Activated B cell treated with CpG ODN at 0.5 μM for 24 hours (primary cell): ENCODE data around the gene WBP2NL. TPM values are rescaled to one million over a fixed set of nuclear protein-coding genes. Genes with fewer than 3 reads are reported as not detected.

ENCODE experiments used
- ATAC-seq: fragments of 200-7000 bp; cut with Tn5 transposase; one replicate; pipeline ENCODE4 v1.10.0; 2021; ENCODE audit warnings: low read depth, mild to moderate bottlenecking, moderate library complexity
- CTCF ChIA-PET: fragments of 350-600 bp; sonication (Branson Sonifier 250); formaldehyde crosslinking; loops from one replicate; lab custom pipeline; 2021; ENCODE audit warnings: antibody characterized with exemption; lab: Charles Lee
- POLR2A ChIA-PET: fragments of 350-600 bp; sonication (Branson Sonifier 250); formaldehyde crosslinking; loops from one replicate; lab custom pipeline; 2021; ENCODE audit warnings: antibody characterized with exemption; lab: Charles Lee
- DNase-seq: peaks from one replicate; pipeline ENCODE4 v3.0.0; 2022
- H3K27ac Mint-ChIP-seq: one replicate; pipeline ENCODE4 v1.8.0; 2020; ENCODE audit warnings: mixed read lengths
- H3K27me3 Mint-ChIP-seq: one replicate; pipeline ENCODE4 v1.8.0; 2021; ENCODE audit warnings: mixed read lengths
- H3K36me3 Mint-ChIP-seq: one replicate; pipeline ENCODE4 v1.8.0; 2021; ENCODE audit warnings: low read depth, mixed read lengths
- H3K4me1 Mint-ChIP-seq: one replicate; pipeline ENCODE4 v1.8.0; 2021; ENCODE audit warnings: mixed read lengths
- H3K4me3 Mint-ChIP-seq: one replicate; pipeline ENCODE4 v1.8.0; 2020; ENCODE audit warnings: mild to moderate bottlenecking, mixed read lengths
- H3K9me3 Mint-ChIP-seq: one replicate; pipeline ENCODE4 v1.8.0; 2020; ENCODE audit warnings: mixed read lengths
- intact Hi-C: fragments of 100-400 bp; cut with micrococcal nuclease; formaldehyde crosslinking; loops from one replicate; pipeline ENCODE4 v1.15.1; 2024
- total RNA-seq: library from RNA; stranded (reverse); gene quantifications from 2 replicates; pipeline ENCODE4 v1.2.3, GENCODE V29; 2022
- TF ChIP-seq, protein P1 (sequence below): fragments of 200-600 bp; IDR thresholded peaks from one replicate; pipeline ENCODE4 v1.8.0; 2022; ENCODE audit warnings: antibody characterized with exemption, mild to moderate bottlenecking

Gene WBP2NL
- total RNA-seq, 1 donor from 2014 or later = 7.8 TPM

DNA sequence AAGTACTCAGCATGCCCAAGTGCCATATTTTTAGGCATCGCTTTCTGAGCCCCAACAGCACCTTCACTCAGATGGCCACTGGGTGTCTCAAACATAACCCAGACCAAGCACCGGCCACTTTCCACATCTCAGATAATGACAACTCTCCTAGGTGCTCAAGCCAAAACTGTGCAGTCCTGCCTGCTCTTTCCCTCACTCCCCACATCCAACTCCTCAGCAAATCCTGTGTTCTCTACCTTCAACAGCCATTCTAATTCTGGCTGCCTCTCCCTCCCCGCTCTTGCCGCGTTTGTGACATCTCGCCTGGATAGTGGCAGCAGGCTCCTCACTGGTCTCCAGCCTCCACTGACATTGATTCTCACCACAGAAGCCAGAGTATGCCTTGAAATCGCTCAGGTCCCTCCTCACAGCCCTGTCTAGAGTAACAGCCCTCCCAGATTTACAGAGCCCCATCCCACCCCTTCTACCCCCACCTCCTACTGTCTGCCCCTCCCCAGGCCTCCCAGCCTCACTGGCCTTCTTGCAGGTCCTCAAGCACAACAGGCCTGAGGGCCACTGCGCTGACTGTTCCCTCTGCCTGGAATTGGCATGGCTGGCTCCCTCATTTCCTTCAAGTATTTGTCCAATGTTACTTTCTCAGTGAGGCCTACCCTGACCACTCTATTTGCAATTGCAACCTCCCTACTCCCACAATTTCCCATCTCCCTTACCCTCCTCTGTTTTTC is 74.2 kb downstream of the WBP2NL start:
- Mint-ChIP-seq H3K36me3 (peaks cover 5% of the 10 kb centered on the region), H3K27me3 (no peaks in the 10 kb centered on the region), H3K9me3 (no peaks in the 10 kb centered on the region), H3K27ac (peak overlapping the region; percentile 18), H3K4me3 (peak overlapping the region; percentile 75), H3K4me1 (peaks cover 32% of the 10 kb centered on the region)
- ATAC-seq (no peak), DNase-seq (no peak)
- ChIA-PET POLR2A (interaction anchor here (0.5 kb wide), 1 partner anchor 784 kb away, joined by 3 read pairs; no protein-coding TSS in a partner anchor), CTCF (no interaction called here)
- intact Hi-C loops = loop anchor here (5.0 kb wide), 1 partner anchor 385 kb away; the partner anchor contains the start of gene SNU13
- TF ChIP-seq, protein P1, sequence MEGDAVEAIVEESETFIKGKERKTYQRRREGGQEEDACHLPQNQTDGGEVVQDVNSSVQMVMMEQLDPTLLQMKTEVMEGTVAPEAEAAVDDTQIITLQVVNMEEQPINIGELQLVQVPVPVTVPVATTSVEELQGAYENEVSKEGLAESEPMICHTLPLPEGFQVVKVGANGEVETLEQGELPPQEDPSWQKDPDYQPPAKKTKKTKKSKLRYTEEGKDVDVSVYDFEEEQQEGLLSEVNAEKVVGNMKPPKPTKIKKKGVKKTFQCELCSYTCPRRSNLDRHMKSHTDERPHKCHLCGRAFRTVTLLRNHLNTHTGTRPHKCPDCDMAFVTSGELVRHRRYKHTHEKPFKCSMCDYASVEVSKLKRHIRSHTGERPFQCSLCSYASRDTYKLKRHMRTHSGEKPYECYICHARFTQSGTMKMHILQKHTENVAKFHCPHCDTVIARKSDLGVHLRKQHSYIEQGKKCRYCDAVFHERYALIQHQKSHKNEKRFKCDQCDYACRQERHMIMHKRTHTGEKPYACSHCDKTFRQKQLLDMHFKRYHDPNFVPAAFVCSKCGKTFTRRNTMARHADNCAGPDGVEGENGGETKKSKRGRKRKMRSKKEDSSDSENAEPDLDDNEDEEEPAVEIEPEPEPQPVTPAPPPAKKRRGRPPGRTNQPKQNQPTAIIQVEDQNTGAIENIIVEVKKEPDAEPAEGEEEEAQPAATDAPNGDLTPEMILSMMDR = no peak

DNA sequence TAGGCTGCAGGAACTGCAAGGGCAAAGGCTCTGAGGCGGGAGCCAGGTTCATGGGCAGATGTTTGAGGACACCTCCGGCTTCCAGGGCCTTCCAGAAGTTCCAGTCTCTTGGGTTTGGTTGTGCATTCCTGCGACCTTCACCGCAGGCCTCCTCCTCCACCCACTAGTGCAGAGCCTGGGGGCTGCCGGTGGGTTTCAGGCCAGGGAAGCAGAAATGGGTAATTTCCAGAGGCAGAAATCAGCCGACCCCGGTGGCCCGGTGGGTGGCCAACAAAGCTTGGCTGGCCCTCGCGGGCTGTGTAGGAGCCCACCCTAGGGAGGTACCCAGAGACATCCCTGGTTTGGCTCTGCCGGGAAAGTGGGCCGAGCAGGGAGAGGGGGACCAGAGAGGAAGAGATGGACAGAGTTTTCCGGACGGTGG is 75.0 kb downstream of the WBP2NL start:
- ChIA-PET CTCF (no interaction called here), POLR2A (interaction anchor here (1.4 kb wide), 1 partner anchor 17 kb away, joined by 8 read pairs; the partner anchor contains the start of gene NDUFA6)
- ATAC-seq = no peak
- no peaks in the 10 kb centered on the region for H3K9me3 Mint-ChIP-seq
- no peaks in the 10 kb centered on the region for H3K27me3 Mint-ChIP-seq
- TF ChIP-seq, protein P1 = no peak
- intact Hi-C loops = loop anchor here (5.0 kb wide), 1 partner anchor 386 kb away; the partner anchor contains the start of gene SNU13
- H3K4me3 Mint-ChIP-seq = peak overlapping the region; percentile 75
- DNase-seq = no peak
- H3K4me1 Mint-ChIP-seq = peaks cover 32% of the 10 kb centered on the region
- peaks cover 2% of the 10 kb centered on the region for H3K36me3 Mint-ChIP-seq
- peak overlapping the region; percentile 56 for H3K27ac Mint-ChIP-seq

- Mint-ChIP-seq H3K4me3 (peak within 1 kb of the TSS; percentile 75), H3K36me3 (peaks cover 2% of the 10 kb centered on the region), H3K27me3 (no peaks in the 10 kb centered on the region), H3K4me1 (peaks cover 38% of the 10 kb centered on the region), H3K9me3 (no peaks in the 10 kb centered on the region), H3K27ac (peak within 1 kb of the TSS; percentile 56)
- intact Hi-C loops = loop anchor here (5.0 kb wide), 1 partner anchor 387 kb away; the partner anchor contains the start of gene SNU13
- POLR2A ChIA-PET = interaction anchor here (1.4 to 1.5 kb wide), 3 partner anchors 11 to 76 kb away, joined by 4 to 12 read pairs (median 8); partner anchors contain the start of genes NDUFA6 and WBP2NL
- ATAC-seq = peak; percentile 19
- CTCF ChIA-PET = no interaction called here
- peak; percentile 65 for DNase-seq
- TF ChIP-seq, protein P1 = no peak
Observed at GRCh38 chr22:42074132-42074811, 75.7 kb downstream of the WBP2NL start, which contains the start of gene PHETA2. Gene PHETA2, plus strand, starts transcription at chr22:42074248. Its CDS starts 3,046 bp downstream, at chr22:42077294.

DNA sequence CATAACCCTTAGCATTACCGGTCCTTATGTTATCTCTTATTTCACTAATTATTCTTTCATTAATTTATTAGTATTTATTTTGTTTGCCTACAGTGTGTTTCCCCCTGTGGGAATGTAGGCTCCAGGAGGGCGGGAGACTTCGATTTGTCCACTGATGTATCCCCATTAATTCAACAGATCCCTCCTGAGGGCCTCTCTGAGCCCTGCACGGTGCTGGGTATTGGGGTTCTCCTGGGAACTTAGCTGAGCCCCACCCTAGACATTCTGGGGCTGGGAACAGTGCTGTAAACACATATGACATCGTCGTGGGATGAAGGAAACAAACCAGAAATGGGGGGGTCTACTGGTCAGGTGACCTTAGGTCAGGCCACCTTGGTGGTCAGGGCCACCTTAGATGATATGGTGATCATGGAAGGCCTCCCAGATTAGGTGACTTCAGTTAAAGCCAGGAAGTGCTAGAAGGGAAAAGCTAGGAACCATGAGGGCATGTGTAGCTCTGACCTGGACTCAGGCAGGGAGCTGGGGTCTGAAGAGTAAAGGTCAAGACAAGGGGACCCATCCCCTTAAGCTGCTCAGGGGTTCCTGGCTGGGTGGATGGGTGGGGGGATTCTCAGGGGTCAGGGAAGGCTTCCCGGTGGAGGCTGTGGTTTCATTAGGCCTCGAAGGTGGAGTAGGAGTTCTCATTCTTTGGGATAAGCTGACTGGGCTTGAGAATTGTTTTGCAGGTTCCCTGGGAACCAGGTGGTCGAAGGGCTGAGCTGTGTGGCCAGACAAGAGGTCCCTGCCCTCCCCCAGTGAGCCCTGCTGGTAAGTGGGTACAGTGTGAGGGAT is 76.5 kb downstream of the WBP2NL start:
- Mint-ChIP-seq H3K36me3 (peaks cover 5% of the 10 kb centered on the region), H3K4me3 (peak overlapping the region; percentile 73), H3K4me1 (peaks cover 37% of the 10 kb centered on the region), H3K9me3 (no peaks in the 10 kb centered on the region), H3K27me3 (no peaks in the 10 kb centered on the region), H3K27ac (peak overlapping the region; percentile 35)
- ATAC-seq (no peak), DNase-seq (no peak)
- ChIA-PET POLR2A (interaction anchor here (0.6 to 2.6 kb wide), 7 partner anchors 10 to 514 kb away, joined by 3 to 16 read pairs (median 4); partner anchors contain the start of genes CSDC2, NDUFA6, SEPTIN3 and WBP2NL), CTCF (no interaction called here)
- TF ChIP-seq, protein P1 = no peak
- intact Hi-C loops = loop anchor here (5.0 kb wide), 1 partner anchor 388 kb away; the partner anchor contains the start of gene SNU13
